C4-2B (cell line): ENCODE results near the gene OTOG.

ENCODE experiments used
- ZFX ChIP-seq: fragments of 450-650 bp; IDR thresholded peaks from 2 replicates; pipeline ENCODE4 v1.6.1; 2017
- TF ChIP-seq, protein P1 (sequence below): fragments of 450-650 bp; conservative IDR thresholded peaks from 2 replicates; pipeline ENCODE4 v1.5.1; 2017; ENCODE audit warnings: mild to moderate bottlenecking

DNA sequence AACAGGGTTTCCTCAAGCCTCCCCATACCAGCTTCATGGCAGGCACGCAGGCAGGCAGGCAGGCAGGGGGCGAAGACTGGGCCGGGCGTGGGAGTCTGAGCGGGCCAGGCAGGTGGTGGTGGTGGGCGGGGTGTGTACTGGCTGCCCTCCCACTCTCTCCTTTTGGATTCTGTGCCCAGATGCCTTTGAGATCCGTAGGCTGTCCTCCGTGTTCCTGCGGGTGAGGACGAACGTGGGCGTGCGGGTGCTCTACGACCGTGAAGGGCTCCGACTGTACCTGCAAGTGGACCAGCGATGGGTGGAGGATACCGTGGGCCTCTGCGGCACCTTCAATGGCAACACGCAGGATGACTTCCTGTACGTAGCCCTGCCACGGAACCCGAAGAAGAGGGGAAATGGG lies 23.0 kb downstream of the OTOG start:
- TF ChIP-seq, protein P1, sequence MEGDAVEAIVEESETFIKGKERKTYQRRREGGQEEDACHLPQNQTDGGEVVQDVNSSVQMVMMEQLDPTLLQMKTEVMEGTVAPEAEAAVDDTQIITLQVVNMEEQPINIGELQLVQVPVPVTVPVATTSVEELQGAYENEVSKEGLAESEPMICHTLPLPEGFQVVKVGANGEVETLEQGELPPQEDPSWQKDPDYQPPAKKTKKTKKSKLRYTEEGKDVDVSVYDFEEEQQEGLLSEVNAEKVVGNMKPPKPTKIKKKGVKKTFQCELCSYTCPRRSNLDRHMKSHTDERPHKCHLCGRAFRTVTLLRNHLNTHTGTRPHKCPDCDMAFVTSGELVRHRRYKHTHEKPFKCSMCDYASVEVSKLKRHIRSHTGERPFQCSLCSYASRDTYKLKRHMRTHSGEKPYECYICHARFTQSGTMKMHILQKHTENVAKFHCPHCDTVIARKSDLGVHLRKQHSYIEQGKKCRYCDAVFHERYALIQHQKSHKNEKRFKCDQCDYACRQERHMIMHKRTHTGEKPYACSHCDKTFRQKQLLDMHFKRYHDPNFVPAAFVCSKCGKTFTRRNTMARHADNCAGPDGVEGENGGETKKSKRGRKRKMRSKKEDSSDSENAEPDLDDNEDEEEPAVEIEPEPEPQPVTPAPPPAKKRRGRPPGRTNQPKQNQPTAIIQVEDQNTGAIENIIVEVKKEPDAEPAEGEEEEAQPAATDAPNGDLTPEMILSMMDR = no peak
- TF ChIP-seq ZFX = no peak
